MCF 10A (cell line): Measurements from ENCODE around the gene CHRM5. TPM values are rescaled to one million over a fixed set of nuclear protein-coding genes. Genes with fewer than 3 reads are reported as not detected.

ENCODE experiments used
- BruUV-seq: library from RNA; stranded (reverse); fragments of 400-500 nt; replicated peaks from 2 replicates; lab custom pipeline; 2021; lab: Mats Ljungman, UMichigan
- CTCF ChIA-PET: fragments of 300-600 bp; sonication (Branson Sonifier 250); formaldehyde crosslinking; extraction: SDS; loops from one replicate; lab custom pipeline; 2021; ENCODE audit warnings: antibody characterized with exemption, inconsistent platforms; lab: Yijun Ruan, JAX
- POLR2A ChIA-PET: fragments of 300-600, 350-650 bp; sonication (Branson Sonifier 250); formaldehyde crosslinking; extraction: SDS; loops from one replicate; lab custom pipeline; 2020; ENCODE audit warnings: antibody characterized with exemption, inconsistent platforms; lab: Yijun Ruan, JAX
- DNase-seq: peaks from one replicate; pipeline ENCODE4 v3.0.0-alpha.2; 2018; ENCODE audit not compliant: unreplicated experiment
- H3K27ac Mint-ChIP-seq: one replicate; pipeline ENCODE4 v1.8.0; 2022; ENCODE audit warnings: mild to moderate bottlenecking, low read depth, mixed read lengths; ENCODE audit not compliant: unreplicated experiment
- H3K27me3 Mint-ChIP-seq: one replicate; pipeline ENCODE4 v1.8.0; 2022; ENCODE audit warnings: mixed read lengths; ENCODE audit not compliant: insufficient read depth, unreplicated experiment
- H3K36me3 Mint-ChIP-seq: one replicate; pipeline ENCODE4 v1.8.0; 2022; ENCODE audit warnings: mild to moderate bottlenecking, moderate library complexity, mixed read lengths; ENCODE audit not compliant: insufficient read depth, unreplicated experiment
- H3K4me1 Mint-ChIP-seq: one replicate; pipeline ENCODE4 v1.8.0; 2022; ENCODE audit warnings: mixed read lengths; ENCODE audit not compliant: insufficient read depth, unreplicated experiment
- H3K4me3 Mint-ChIP-seq: one replicate; pipeline ENCODE4 v1.8.0; 2022; ENCODE audit warnings: mild to moderate bottlenecking, moderate library complexity, mixed read lengths; ENCODE audit not compliant: unreplicated experiment
- H3K9me3 Mint-ChIP-seq: one replicate; pipeline ENCODE4 v1.8.0; 2022; ENCODE audit warnings: mixed read lengths; ENCODE audit not compliant: unreplicated experiment
- CTCF ChIP-seq: fragments of 200-600 bp; IDR thresholded peaks from one replicate; pipeline ENCODE4 v1.8.0; 2022; ENCODE audit warnings: antibody characterized with exemption, mild to moderate bottlenecking; ENCODE audit not compliant: unreplicated experiment
- intact Hi-C: fragments of 100-400 bp; cut with micrococcal nuclease; formaldehyde crosslinking; loops from 2 replicates; pipeline ENCODE4 v1.14.1; 2022
- total RNA-seq: library from RNA; stranded (reverse); gene quantifications from 2 replicates; pipeline ENCODE4 v1.2.3, GENCODE V29; 2022

Gene CHRM5
- total RNA-seq, 1 experiment from 2014 or later = not detected

- Mint-ChIP-seq H3K9me3 (peaks cover 5% of the 10 kb centered on the region), H3K27me3 (no peaks in the 10 kb centered on the region), H3K36me3 (no peaks in the 10 kb centered on the region), H3K4me1 (peaks cover 5% of the 10 kb centered on the region), H3K4me3 (no peak overlapping the region), H3K27ac (peak overlapping the region; percentile 49)
- intact Hi-C loops = no loop called here
- BruUV-seq = no TSS peak
- POLR2A ChIA-PET = no interaction called here
- CTCF ChIA-PET = no interaction called here
- no peak for DNase-seq
- TF ChIP-seq CTCF = no peak
These were observed 57.0 kb downstream of the CHRM5 start for GRCh38 chr15:34025252-34025651.

GRCh38 chr15:34027606-34028005 lies 59.3 kb downstream of the CHRM5 start:
- BruUV-seq = no TSS peak
- Mint-ChIP-seq H3K36me3 (no peaks in the 10 kb centered on the region), H3K4me3 (no peak overlapping the region), H3K9me3 (peaks cover 5% of the 10 kb centered on the region), H3K4me1 (peaks cover 5% of the 10 kb centered on the region), H3K27ac (no peak overlapping the region), H3K27me3 (no peaks in the 10 kb centered on the region)
- ChIA-PET POLR2A (no interaction called here), CTCF (interaction anchor here (0.7 kb wide), 3 partner anchors 31 to 290 kb away, joined by 3 to 4 read pairs (median 3); no protein-coding TSS in a partner anchor)
- intact Hi-C loops = no loop called here
- no peak for TF ChIP-seq CTCF
- DNase-seq = no peak

- TF ChIP-seq CTCF = no peak
- ChIA-PET CTCF (no interaction called here), POLR2A (interaction anchor here (0.7 kb wide), 1 partner anchor 98 kb away, joined by 3 read pairs; no protein-coding TSS in a partner anchor)
- Mint-ChIP-seq H3K36me3 (peaks cover 8% of the 10 kb centered on the region), H3K27me3 (no peaks in the 10 kb centered on the region), H3K27ac (no peak overlapping the region), H3K4me3 (no peak overlapping the region), H3K9me3 (peaks cover 5% of the 10 kb centered on the region), H3K4me1 (no peaks in the 10 kb centered on the region)
- intact Hi-C loops = no loop called here
- BruUV-seq = no TSS peak
- no peak for DNase-seq
These were observed 63.9 kb downstream of the CHRM5 start for GRCh38 chr15:34031987-34032760.

- ChIA-PET POLR2A (interaction anchor here (0.5 to 1.7 kb wide), 12 partner anchors 9 to 956 kb away, joined by 3 to 5 read pairs (median 3); partner anchors contain the start of genes EMC4, EMC7 and PGBD4), CTCF (interaction anchor here (0.6 to 0.8 kb wide), 3 partner anchors 17 to 35 kb away, joined by 3 read pairs; no protein-coding TSS in a partner anchor)
- Mint-ChIP-seq H3K4me1 (peaks cover 10% of the 10 kb centered on the region), H3K27me3 (no peaks in the 10 kb centered on the region), H3K9me3 (no peaks in the 10 kb centered on the region), H3K36me3 (peaks cover 10% of the 10 kb centered on the region), H3K27ac (peak overlapping the region; percentile 61), H3K4me3 (peak overlapping the region; percentile 79)
- no TSS peak for BruUV-seq
- intact Hi-C loops = loop anchor here (5.0 kb wide), 1 partner anchor 301 kb away; no protein-coding TSS in a partner anchor
- no peak for TF ChIP-seq CTCF
- DNase-seq = peak; percentile 69
These were observed 70.0 kb downstream of the CHRM5 start for GRCh38 chr15:34038023-34038870.
